HFF-Myc (cell line): Measurements from ENCODE around the gene OSBPL1A.

Experiments
- DNase-seq: peaks from one replicate; pipeline ENCODE4 v3.0.0-alpha.2; 2011; ENCODE audit warnings: low read depth; ENCODE audit errors: extremely low read depth
- H3K4me3 ChIP-seq: replicated peaks from 2 replicates; pipeline ENCODE4 v1.5.1; 2011; ENCODE audit warnings: low read depth, mild to moderate bottlenecking, control low read depth, low read length
- CTCF ChIP-seq: IDR thresholded peaks from 2 replicates; pipeline ENCODE4 v1.5.1; 2012; ENCODE audit warnings: mild to moderate bottlenecking, low read depth, low read length, control low read depth; ENCODE audit errors: missing control alignments

OSBPL1A gene

GRCh38 chr18:24228667-24229041 is 169.0 kb downstream of the OSBPL1A start:
- no peak for TF ChIP-seq CTCF
- H3K4me3 ChIP-seq, result no peak overlapping the region
- DNase-seq, result no peak

- DNase-seq, result no peak
- TF ChIP-seq CTCF, result no peak
- H3K4me3 ChIP-seq, result no peak overlapping the region
These were observed 169.5 kb downstream of the OSBPL1A start for GRCh38 chr18:24227977-24228666.

GRCh38 chr18:24220318-24220688 is 177.3 kb downstream of the OSBPL1A start:
- TF ChIP-seq CTCF, result no peak
- no peak for DNase-seq
- no peak overlapping the region for H3K4me3 ChIP-seq

GRCh38 chr18:24219561-24220317 is 177.9 kb downstream of the OSBPL1A start:
- no peak overlapping the region for H3K4me3 ChIP-seq
- no peak for TF ChIP-seq CTCF
- no peak for DNase-seq

GRCh38 chr18:24214913-24215312 is 182.7 kb downstream of the OSBPL1A start:
- no peak for TF ChIP-seq CTCF

GRCh38 chr18:24214144-24214543 is 183.5 kb downstream of the OSBPL1A start:
- no peak overlapping the region for H3K4me3 ChIP-seq
- no peak for TF ChIP-seq CTCF
- DNase-seq, result no peak

More at GRCh38 chr18:24214913-24215312, 182.7 kb downstream of the OSBPL1A start:
- DNase-seq, result no peak
- H3K4me3 ChIP-seq, result no peak overlapping the region
